Breast epithelium (tissue), 3 donors: ENCODE results near the gene MCU.

Experiments
- CTCF ChIP-seq, 3 donors: fragments of 450-650 bp; IDR thresholded peaks; one replicate each; pipeline ENCODE4 v1.5.1; 2016 to 2017; ENCODE audit warnings: antibody characterized with exemption in 3 of 3, mild to moderate bottlenecking in 3 of 3, moderate library complexity in 3 of 3
- POLR2A ChIP-seq: fragments of 450-650 bp; IDR thresholded peaks from one replicate; pipeline ENCODE4 v1.6.1; 2016; ENCODE audit warnings: antibody characterized with exemption, mild to moderate bottlenecking, moderate library complexity

GRCh38 chr10:72730479-72730878, 38.5 kb downstream of the MCU start:
- no peak for TF ChIP-seq POLR2A
- TF ChIP-seq CTCF (IDR thresholded peaks at IDR 0.05): no peak
